GM12878 (cell line): ENCODE measurements around the gene AAR2.

Experiments used
- ATF2 ChIP-seq: IDR thresholded peaks from 2 replicates; pipeline ENCODE4 v1.6.1; 2012; ENCODE audit warnings: low read length, inconsistent platforms
- GABPA ChIP-seq: IDR thresholded peaks from 2 replicates; pipeline ENCODE4 v1.6.1; 2014; ENCODE audit warnings: antibody characterized with exemption, low read depth, mild to moderate bottlenecking, inconsistent platforms
- MYC ChIP-seq: IDR thresholded peaks from 2 replicates; pipeline ENCODE4 v1.6.1; 2011; ENCODE audit warnings: mild to moderate bottlenecking, low read length, moderate library complexity, inconsistent platforms; ENCODE audit not compliant: insufficient read depth, insufficient replicate concordance, insufficient read length, severe bottlenecking

- no peak for TF ChIP-seq MYC
- TF ChIP-seq ATF2 = no peak
- no peak for TF ChIP-seq GABPA
Measured at GRCh38 chr20:36303020-36303595, 66.8 kb downstream of the AAR2 start.
